ENCODE measurements around the gene PHOSPHO2. TPM values are rescaled to one million over a fixed set of nuclear protein-coding genes. Genes with fewer than 3 reads are reported as not detected.

Gene PHOSPHO2
- total and polyA plus RNA-seq, 4 donors = 1.4 to 5.3 (median 3.6) TPM

- no peaks in the 10 kb centered on the region for H3K36me3 ChIP-seq (ENCODE audit: control insufficient read depth in 4 of 4, insufficient read depth in 3 of 4, low read depth in 1 of 4, low read length in 3 of 4)
- H3K27me3 ChIP-seq (ENCODE audit: control insufficient read depth in 4 of 4, insufficient read depth in 4 of 4, low read length in 3 of 4) = no peaks in the 10 kb centered on the region
- no peak overlapping the region for H3K27ac ChIP-seq (ENCODE audit: low read depth in 1 of 2, low read length in 2 of 2)
- H3K9ac ChIP-seq (ENCODE audit: low read depth in 1 of 2, low read length in 2 of 2) = no peak overlapping the region
- H3K4me3 ChIP-seq (ENCODE audit: low read depth in 1 of 3, low read length in 3 of 3) = no peak overlapping the region
- DNase-seq (ENCODE audit: low spot score) = no peak
- 77% methylated on average over 3 of the region's 3 CpGs for WGBS
- no peaks in the 10 kb centered on the region for H3K9me3 ChIP-seq (ENCODE audit: control insufficient read depth in 4 of 4, low read length in 3 of 4)
- no peaks in the 10 kb centered on the region for H3K4me1 ChIP-seq (ENCODE audit: control insufficient read depth in 4 of 4, insufficient read depth in 4 of 4, low read length in 3 of 4)
- no peak for TF ChIP-seq MAX (IDR thresholded peaks at IDR 0.05)
- TF ChIP-seq HNF4G (IDR thresholded peaks at IDR 0.05) = no peak
- TF ChIP-seq SP1 (IDR thresholded peaks at IDR 0.05) = no peak
- TF ChIP-seq FOXA1 (IDR thresholded peaks at IDR 0.05) = no peak
- TF ChIP-seq YY1 (IDR thresholded peaks at IDR 0.05) = no peak
- no peak for TF ChIP-seq RAD21 (IDR thresholded peaks at IDR 0.05)
Observed at GRCh38 chr2:169656164-169656563, 38.1 kb upstream of the PHOSPHO2 start.

GRCh38 chr2:169658877-169659276 lies 35.4 kb upstream of the PHOSPHO2 start:
- no peaks in the 10 kb centered on the region for H3K9me3 ChIP-seq (ENCODE audit: control insufficient read depth in 4 of 4, low read length in 3 of 4)
- WGBS = 97% methylated on average over 1 of the region's 1 CpG
- no peaks in the 10 kb centered on the region for H3K36me3 ChIP-seq (ENCODE audit: control insufficient read depth in 4 of 4, insufficient read depth in 3 of 4, low read depth in 1 of 4, low read length in 3 of 4)
- no peak overlapping the region for H3K4me3 ChIP-seq (ENCODE audit: low read depth in 1 of 3, low read length in 3 of 3)
- no peaks in the 10 kb centered on the region for H3K27me3 ChIP-seq (ENCODE audit: control insufficient read depth in 4 of 4, insufficient read depth in 4 of 4, low read length in 3 of 4)
- H3K27ac ChIP-seq (ENCODE audit: low read depth in 1 of 2, low read length in 2 of 2) = no peak overlapping the region
- TF ChIP-seq MAX (IDR thresholded peaks at IDR 0.05) (no peak), CTCF (IDR thresholded peaks at IDR 0.05; ENCODE audit: low read depth, low read length, missing input control) (no peak), EGR1 (IDR thresholded peaks at IDR 0.05; ENCODE audit: low read depth in 2 of 2) (no peak), HNF4G (IDR thresholded peaks at IDR 0.05) (no peak), SP1 (IDR thresholded peaks at IDR 0.05) (no peak), YY1 (IDR thresholded peaks at IDR 0.05) (no peak), TAF1 (conservative IDR thresholded peaks at IDR 0.05) (no peak), ZBTB33 (IDR thresholded peaks at IDR 0.05) (no peak), ATF3 (IDR thresholded peaks at IDR 0.05) (no peak), GABPA (IDR thresholded peaks at IDR 0.05 in 1 of 2, conservative IDR thresholded peaks at IDR 0.05 in 1 of 2) (no peak), HNF4A (conservative IDR thresholded peaks at IDR 0.05) (no peak), FOXA2 (IDR thresholded peaks at IDR 0.05) (no peak), NR2F2 (IDR thresholded peaks at IDR 0.05) (no peak), RAD21 (IDR thresholded peaks at IDR 0.05) (no peak), FOXA1 (IDR thresholded peaks at IDR 0.05) (no peak), RXRA (IDR thresholded peaks at IDR 0.05) (no peak), REST (IDR thresholded peaks at IDR 0.05) (no peak), JUND (IDR thresholded peaks at IDR 0.05) (no peak)
- H3K4me1 ChIP-seq (ENCODE audit: control insufficient read depth in 4 of 4, insufficient read depth in 4 of 4, low read length in 3 of 4) = no peaks in the 10 kb centered on the region
- DNase-seq (ENCODE audit: low spot score) = no peak
- no peak overlapping the region for H3K9ac ChIP-seq (ENCODE audit: low read depth in 1 of 2, low read length in 2 of 2)
